ENCODE measurements around the gene EPOP. TPM values are rescaled to one million over a fixed set of nuclear protein-coding genes. Genes with fewer than 3 reads are reported as not detected.

Gene EPOP
- total and polyA plus RNA-seq, 2 of the 13 experiments (the other 11 are each of a cell fraction or from before 2014, with no cell fraction given), result 14.7 to 37.8 TPM

- TF ChIP-seq DRAP1 (CRISPR knock-in tag; IDR thresholded peaks at IDR 0.05) (peak; percentile 79), ARID2 (CRISPR knock-in tag; IDR thresholded peaks at IDR 0.05; ENCODE audit: borderline replicate concordance) (no peak), ISL2 (CRISPR knock-in tag; IDR thresholded peaks at IDR 0.05) (peak; percentile 30; the same call in 1 of the 2 replicates), CC2D1A (CRISPR knock-in tag; IDR thresholded peaks at IDR 0.05) (no peak), ARHGAP35 (CRISPR knock-in tag; IDR thresholded peaks at IDR 0.05; ENCODE audit: borderline replicate concordance) (no peak; the same call in 1 of the 2 replicates), ZNF329 (CRISPR knock-in tag; IDR thresholded peaks at IDR 0.05; ENCODE audit: low read depth) (peak; percentile 82), TCF7 (IDR thresholded peaks at IDR 0.05; ENCODE audit: low read depth) (no peak), ZFP41 (CRISPR knock-in tag; IDR thresholded peaks at IDR 0.05; ENCODE audit: borderline replicate concordance) (no peak), ATF7 (IDR thresholded peaks at IDR 0.05) (no peak), ATF7 (CRISPR knock-in tag; IDR thresholded peaks at IDR 0.05) (no peak), ZNF777 (CRISPR knock-in tag; IDR thresholded peaks at IDR 0.05) (peak; percentile 49; the same call in 1 of the 2 replicates), ARNT2 (CRISPR knock-in tag; IDR thresholded peaks at IDR 0.05; ENCODE audit: low read depth) (peak; percentile 85), MZF1 (CRISPR knock-in tag; IDR thresholded peaks at IDR 0.05; ENCODE audit: borderline replicate concordance) (0 out of 2 replicates have a peak, but pooled peaks have one; percentile 61), SYNCRIP (IDR thresholded peaks at IDR 0.05; ENCODE audit: insufficient read depth, low read depth, low read length) (no peak), CENPX (CRISPR knock-in tag; IDR thresholded peaks at IDR 0.05) (no peak), ZNF703 (CRISPR knock-in tag; IDR thresholded peaks at IDR 0.05; ENCODE audit: borderline replicate concordance) (0 out of 2 replicates have a peak, but pooled peaks have one; percentile 6), ZNF230 (CRISPR knock-in tag; IDR thresholded peaks at IDR 0.05) (0 out of 2 replicates have a peak, but pooled peaks have one; percentile 74), NFYB (CRISPR knock-in tag; IDR thresholded peaks at IDR 0.05) (peak; percentile 34; the same call in 1 of the 2 replicates)
- TF ChIP-seq, protein P1, sequence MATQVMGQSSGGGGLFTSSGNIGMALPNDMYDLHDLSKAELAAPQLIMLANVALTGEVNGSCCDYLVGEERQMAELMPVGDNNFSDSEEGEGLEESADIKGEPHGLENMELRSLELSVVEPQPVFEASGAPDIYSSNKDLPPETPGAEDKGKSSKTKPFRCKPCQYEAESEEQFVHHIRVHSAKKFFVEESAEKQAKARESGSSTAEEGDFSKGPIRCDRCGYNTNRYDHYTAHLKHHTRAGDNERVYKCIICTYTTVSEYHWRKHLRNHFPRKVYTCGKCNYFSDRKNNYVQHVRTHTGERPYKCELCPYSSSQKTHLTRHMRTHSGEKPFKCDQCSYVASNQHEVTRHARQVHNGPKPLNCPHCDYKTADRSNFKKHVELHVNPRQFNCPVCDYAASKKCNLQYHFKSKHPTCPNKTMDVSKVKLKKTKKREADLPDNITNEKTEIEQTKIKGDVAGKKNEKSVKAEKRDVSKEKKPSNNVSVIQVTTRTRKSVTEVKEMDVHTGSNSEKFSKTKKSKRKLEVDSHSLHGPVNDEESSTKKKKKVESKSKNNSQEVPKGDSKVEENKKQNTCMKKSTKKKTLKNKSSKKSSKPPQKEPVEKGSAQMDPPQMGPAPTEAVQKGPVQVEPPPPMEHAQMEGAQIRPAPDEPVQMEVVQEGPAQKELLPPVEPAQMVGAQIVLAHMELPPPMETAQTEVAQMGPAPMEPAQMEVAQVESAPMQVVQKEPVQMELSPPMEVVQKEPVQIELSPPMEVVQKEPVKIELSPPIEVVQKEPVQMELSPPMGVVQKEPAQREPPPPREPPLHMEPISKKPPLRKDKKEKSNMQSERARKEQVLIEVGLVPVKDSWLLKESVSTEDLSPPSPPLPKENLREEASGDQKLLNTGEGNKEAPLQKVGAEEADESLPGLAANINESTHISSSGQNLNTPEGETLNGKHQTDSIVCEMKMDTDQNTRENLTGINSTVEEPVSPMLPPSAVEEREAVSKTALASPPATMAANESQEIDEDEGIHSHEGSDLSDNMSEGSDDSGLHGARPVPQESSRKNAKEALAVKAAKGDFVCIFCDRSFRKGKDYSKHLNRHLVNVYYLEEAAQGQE (IDR thresholded peaks at IDR 0.05; ENCODE audit: borderline replicate concordance in 1 of 2, low read depth in 1 of 2, low read length in 2 of 2), result peak in 1 of 2 experiments; percentile 33; a peak in 1 of 4 replicates
- TF ChIP-seq, protein P2, sequence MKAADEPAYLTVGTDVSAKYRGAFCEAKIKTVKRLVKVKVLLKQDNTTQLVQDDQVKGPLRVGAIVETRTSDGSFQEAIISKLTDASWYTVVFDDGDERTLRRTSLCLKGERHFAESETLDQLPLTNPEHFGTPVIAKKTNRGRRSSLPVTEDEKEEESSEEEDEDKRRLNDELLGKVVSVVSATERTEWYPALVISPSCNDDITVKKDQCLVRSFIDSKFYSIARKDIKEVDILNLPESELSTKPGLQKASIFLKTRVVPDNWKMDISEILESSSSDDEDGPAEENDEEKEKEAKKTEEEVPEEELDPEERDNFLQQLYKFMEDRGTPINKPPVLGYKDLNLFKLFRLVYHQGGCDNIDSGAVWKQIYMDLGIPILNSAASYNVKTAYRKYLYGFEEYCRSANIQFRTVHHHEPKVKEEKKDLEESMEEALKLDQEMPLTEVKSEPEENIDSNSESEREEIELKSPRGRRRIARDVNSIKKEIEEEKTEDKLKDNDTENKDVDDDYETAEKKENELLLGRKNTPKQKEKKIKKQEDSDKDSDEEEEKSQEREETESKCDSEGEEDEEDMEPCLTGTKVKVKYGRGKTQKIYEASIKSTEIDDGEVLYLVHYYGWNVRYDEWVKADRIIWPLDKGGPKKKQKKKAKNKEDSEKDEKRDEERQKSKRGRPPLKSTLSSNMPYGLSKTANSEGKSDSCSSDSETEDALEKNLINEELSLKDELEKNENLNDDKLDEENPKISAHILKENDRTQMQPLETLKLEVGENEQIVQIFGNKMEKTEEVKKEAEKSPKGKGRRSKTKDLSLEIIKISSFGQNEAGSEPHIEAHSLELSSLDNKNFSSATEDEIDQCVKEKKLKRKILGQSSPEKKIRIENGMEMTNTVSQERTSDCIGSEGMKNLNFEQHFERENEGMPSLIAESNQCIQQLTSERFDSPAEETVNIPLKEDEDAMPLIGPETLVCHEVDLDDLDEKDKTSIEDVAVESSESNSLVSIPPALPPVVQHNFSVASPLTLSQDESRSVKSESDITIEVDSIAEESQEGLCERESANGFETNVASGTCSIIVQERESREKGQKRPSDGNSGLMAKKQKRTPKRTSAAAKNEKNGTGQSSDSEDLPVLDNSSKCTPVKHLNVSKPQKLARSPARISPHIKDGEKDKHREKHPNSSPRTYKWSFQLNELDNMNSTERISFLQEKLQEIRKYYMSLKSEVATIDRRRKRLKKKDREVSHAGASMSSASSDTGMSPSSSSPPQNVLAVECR (CRISPR knock-in tag; IDR thresholded peaks at IDR 0.05; ENCODE audit: borderline replicate concordance), result peak; percentile 54; the same call in 1 of the 2 replicates
Measured at GRCh38 chr17:38702166-38702915, 27.6 kb upstream of the EPOP start (continued).
